HG03280 (cell line): Measurements from ENCODE around the gene PARP1.
"Not testable (repeated sequence)": the region's sequence is repeated elsewhere in the genome, so short reads cannot be mapped to it uniquely, and the experiment has no call there.

Experiments used
- ATAC-seq: cut with Tn5 transposase; IDR thresholded peaks from one replicate; pipeline ENCODE4 v1.9.1; 2021; ENCODE audit warnings: mild to moderate bottlenecking, moderate library complexity; ENCODE audit not compliant: unreplicated experiment

PARP1 gene

GRCh38 chr1:226355669-226356551 lies 52.0 kb downstream of the PARP1 start:
- no peak for ATAC-seq

DNA sequence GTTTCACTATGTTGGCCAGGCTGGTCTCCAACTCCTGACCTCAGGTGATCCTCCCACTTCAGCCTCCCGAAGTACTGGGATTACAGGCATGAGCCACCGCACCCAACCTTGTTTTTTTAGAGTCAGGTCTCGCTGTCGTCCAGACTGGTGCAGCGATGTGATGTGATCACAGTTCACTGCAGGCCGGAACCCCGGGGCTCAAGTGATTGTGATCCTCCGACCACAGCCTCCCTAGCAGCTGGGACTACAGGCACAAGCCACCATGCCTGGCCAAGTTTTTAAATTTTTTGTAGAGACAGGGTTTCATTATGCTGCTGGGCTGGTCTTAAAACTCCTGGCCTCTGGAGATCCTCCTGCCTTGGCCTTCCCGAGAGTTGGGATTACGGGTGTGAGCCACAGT lies 52.9 kb downstream of the PARP1 start:
- no peak for ATAC-seq

GRCh38 chr1:226353698-226354525 lies 54.0 kb downstream of the PARP1 start:
- no peak for ATAC-seq

DNA sequence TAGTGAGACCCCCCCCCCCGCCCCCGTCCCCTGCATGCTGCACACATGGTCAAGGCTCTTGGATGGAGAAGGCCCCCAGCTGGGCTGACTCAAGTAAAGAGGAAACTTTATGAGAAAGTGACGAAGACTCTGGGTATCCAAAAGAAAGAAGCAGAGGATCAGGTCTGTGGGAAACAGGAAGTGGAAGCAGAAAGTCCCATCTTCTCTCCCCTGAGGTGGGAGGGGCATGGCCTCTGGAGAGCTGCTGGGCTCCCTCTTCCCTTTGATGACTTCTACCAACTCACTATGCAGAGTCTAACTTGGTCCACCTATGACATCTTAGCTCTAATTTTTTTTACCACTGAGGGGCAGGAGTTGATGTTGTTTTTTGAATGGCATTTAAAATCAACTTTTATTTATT lies 56.2 kb downstream of the PARP1 start:
- ATAC-seq, result no peak

GRCh38 chr1:226350519-226350865 lies 57.4 kb downstream of the PARP1 start:
- no peak for ATAC-seq

- no peak for ATAC-seq
These were observed 57.9 kb downstream of the PARP1 start for GRCh38 chr1:226349801-226350518.

DNA sequence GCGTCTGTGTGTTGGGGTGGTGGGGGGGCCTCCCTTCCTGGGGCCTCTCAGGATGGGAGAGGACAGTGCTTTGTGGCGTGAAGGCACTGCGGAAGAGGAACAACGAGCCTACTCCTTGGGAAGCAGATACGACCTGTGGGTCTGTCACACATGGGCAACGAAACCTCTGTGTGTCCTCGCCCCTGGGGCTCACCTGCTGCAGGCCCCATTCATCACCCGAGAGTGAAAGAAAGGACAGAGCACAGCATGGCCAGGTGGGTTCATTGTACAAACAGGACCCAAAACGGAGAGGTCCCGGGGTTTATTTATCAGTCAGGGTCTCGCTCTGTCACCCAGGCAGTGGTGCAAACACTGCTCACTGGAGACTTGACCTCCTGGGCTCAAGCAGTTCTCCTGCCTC lies 58.8 kb downstream of the PARP1 start:
- ATAC-seq, result no peak

GRCh38 chr1:226344441-226345259 lies 63.2 kb downstream of the PARP1 start:
- no peak for ATAC-seq

GRCh38 chr1:226342656-226343055 lies 65.2 kb downstream of the PARP1 start:
- ATAC-seq, result no peak

DNA sequence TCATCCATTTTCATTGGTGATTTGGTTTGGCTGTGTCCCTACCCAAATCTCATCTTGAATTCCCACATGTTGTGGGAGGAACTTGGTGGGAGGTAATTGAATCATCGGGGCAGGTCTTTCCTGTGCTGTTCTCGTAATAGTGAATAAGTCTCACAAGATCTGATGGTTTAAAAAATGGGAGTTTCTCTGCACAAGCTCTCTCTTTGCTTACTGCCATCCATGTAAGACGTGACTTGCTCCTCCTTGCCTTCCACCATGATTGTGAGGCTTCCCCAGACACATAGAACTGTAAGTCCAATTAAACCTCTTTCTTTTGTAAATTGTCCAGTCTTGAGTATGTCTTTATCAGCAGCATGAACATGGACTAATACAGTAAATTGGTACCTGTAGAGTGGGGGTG lies 67.8 kb downstream of the PARP1 start:
- not testable (repeated sequence) for ATAC-seq

- ATAC-seq, result no peak
These were observed 70.5 kb downstream of the PARP1 start for GRCh38 chr1:226337276-226337875.

DNA sequence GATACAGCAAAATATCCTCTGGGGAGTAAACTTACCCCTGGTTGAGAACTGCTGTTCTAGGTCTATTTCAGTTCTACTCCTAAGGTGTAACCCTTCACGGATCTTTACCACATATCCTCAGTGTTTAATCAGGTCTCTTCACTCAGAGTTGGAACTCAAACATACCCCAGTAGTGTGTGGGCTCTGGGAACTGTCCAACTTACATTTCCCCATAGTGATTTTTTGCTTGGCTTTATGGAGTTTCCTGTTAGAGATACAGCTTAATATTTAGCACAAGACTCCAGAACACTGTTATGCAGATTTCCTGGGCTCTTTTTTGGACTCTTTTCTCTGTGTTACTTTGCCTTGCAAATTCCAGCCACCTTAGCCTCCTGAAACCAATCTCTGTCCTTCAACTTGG lies 72.2 kb downstream of the PARP1 start:
- ATAC-seq, result no peak

- ATAC-seq, result no peak
These were observed 74.9 kb downstream of the PARP1 start for GRCh38 chr1:226332947-226333346.

DNA sequence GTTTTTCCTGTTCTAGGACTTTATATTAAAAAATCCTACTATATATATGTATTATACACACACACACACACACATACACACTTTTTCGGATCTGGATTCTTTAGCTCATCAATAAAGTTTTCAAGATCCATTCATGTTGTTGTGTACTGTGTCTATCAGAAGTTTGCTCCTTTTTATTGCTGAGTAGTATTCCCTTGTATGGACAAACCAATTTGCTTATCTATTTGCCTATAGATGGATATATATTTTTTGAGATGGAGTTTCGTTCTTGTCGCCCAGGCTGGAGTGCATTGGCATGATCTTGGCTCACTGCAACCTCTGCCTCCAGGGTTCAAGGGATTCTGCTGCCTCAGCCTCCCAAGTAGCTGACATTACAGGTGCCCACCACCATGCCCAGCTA lies 78.7 kb downstream of the PARP1 start:
- no peak for ATAC-seq

DNA sequence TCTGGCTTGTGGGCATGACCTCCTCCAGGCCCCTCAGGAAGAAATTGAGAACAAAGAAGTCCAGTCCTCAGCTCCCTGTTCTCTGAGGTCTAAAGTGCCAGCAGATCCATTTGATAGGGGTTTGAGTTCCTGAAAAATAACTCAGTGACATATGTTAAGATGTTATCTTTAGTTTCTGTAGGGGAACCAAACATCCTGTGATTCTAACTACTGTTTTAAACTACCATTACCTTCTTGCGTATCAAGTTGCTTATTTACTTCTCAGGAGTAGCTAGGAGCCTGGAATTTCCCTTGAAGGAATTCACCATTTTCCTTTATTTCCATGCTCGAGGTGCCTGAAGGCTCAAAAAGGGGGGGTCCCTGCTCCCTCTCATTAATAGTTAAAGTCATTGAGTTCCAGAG lies 80.1 kb downstream of the PARP1 start:
- no peak for ATAC-seq

DNA sequence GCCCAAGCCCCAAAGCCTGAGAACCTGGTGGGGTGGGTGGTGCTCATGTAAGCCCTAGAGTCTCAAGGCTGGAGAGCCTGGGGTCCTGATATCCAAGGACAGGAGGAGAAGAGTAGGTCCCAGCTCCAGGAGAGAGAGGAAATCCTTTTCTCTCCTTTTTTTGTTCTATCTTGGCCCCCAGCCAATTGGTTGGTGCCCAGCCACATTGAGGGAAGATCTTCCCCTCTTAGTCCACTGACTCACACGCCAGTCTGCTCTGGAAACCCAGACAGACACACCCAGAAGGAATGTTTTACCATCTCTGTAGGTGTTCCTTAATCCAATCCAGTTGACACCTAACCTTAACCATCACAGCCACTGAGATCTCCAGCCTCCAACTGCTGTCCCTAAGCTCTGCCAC lies 82.7 kb downstream of the PARP1 start:
- ATAC-seq, result no peak

- no peak for ATAC-seq
These were observed 83.4 kb downstream of the PARP1 start for GRCh38 chr1:226324479-226324878.

DNA sequence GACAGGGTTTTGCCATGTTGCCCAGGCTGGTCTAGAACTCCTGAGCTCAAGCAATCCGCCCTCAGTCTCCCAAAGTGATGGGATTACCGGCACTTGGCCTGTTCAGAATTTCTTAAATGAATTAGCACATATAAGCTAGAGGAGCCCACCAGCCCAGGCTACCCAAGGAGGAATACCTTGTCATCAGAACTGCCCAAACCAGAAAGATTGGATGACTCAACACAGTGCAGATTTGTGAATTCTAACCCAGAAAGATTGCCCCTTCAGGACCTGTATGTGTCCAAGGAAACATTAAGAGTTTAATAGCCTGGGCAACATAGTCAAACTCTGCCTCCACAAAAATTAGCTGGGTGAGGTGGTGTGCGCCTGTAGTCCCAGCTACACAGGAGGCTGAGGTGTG lies 84.9 kb downstream of the PARP1 start:
- ATAC-seq, result no peak

GRCh38 chr1:226320930-226321329 lies 87.0 kb downstream of the PARP1 start:
- ATAC-seq, result no peak

- ATAC-seq, result no peak
These were observed 89.4 kb downstream of the PARP1 start for GRCh38 chr1:226318471-226318870.
